Peyer's patch (tissue), 4 donors: ENCODE data around the gene LAIR1. TPM values are rescaled to one million over a fixed set of nuclear protein-coding genes. Genes with fewer than 3 reads are reported as not detected.
"Not testable (repeated sequence)": the region's sequence is repeated elsewhere in the genome, so short reads cannot be mapped to it uniquely, and the experiment has no call there.

Experiments
- DNase-seq, 3 donors: peaks; one replicate each; pipeline ENCODE4 v3.0.0-alpha.2; 2017 to 2019
- H3K27ac ChIP-seq, 4 donors: fragments of 200-600 bp; sonication (generic); one replicate each; pipeline ENCODE4 v1.5.1; 2016 to 2019
- H3K27me3 ChIP-seq, 2 donors: fragments of 200-600 bp; sonication (generic); one replicate each; pipeline ENCODE4 v1.5.1; 2019
- H3K36me3 ChIP-seq, 3 donors: fragments of 200-600 bp; sonication (generic); one replicate each; pipeline ENCODE4 v1.5.1; 2016 to 2019
- H3K4me1 ChIP-seq, 4 donors: fragments of 200-600 bp; sonication (generic); one replicate each; pipeline ENCODE4 v1.5.1; 2016 to 2019
- H3K4me3 ChIP-seq, 4 donors: fragments of 200-600 bp; sonication (generic); 1 replicate in 3 of 4; 2 replicates in 1 of 4; pipeline ENCODE4 v1.5.1; 2016 to 2019; ENCODE audit warnings: mild to moderate bottlenecking in 1 of 4
- H3K9me3 ChIP-seq, 4 donors: fragments of 200-600 bp; sonication (generic); one replicate each; pipeline ENCODE4 v1.5.1; 2016 to 2019; ENCODE audit warnings: mild to moderate bottlenecking in 1 of 4
- POLR2A ChIP-seq, 2 donors: fragments of 450-650 bp; IDR thresholded peaks; one replicate each; pipeline ENCODE4 v1.5.1; 2017; ENCODE audit warnings: antibody characterized with exemption in 2 of 2, mild to moderate bottlenecking in 2 of 2, moderate library complexity in 2 of 2
- total RNA-seq, 4 donors: library from RNA; depleted of rRNA; stranded (reverse); fragments of >200 nt; gene quantifications; one replicate each; pipeline ENCODE4 v1.1.0, GENCODE V29; 2016
- TF ChIP-seq, protein P1 (sequence below), 6 experiments: fragments of 450-650 bp in 4 of 6; fragments of 200-600 bp in 2 of 6; sonication (generic) in 1 of 6; IDR thresholded peaks; one replicate each; pipeline ENCODE4 v1.5.1; 2017 to 2019; ENCODE audit warnings: antibody characterized with exemption in 6 of 6, mild to moderate bottlenecking in 3 of 6, moderate library complexity in 1 of 6

LAIR1 gene
- total RNA-seq, 4 donors from 2014 or later: 2.6 to 51.2 (median 10.0) TPM

DNA sequence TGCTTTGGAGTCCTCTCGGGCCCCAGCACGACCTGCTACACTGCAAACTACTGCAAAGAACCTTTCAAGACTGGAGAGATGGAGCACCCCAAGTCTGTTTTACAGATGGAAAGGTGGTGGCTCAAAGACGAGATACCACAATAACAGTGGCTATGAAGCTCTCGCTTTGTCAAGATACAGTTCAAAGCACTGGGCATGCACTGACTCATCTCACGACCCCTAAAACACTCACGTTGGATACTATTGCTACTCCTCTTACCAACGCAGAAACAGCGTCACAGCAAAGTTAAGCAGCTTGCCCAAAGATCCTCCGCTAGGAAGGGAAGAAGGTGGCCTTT is 24.0 kb upstream of the LAIR1 start:
- H3K4me3 ChIP-seq: peak overlapping the region; percentile 28 to 46 (median 36)

DNA sequence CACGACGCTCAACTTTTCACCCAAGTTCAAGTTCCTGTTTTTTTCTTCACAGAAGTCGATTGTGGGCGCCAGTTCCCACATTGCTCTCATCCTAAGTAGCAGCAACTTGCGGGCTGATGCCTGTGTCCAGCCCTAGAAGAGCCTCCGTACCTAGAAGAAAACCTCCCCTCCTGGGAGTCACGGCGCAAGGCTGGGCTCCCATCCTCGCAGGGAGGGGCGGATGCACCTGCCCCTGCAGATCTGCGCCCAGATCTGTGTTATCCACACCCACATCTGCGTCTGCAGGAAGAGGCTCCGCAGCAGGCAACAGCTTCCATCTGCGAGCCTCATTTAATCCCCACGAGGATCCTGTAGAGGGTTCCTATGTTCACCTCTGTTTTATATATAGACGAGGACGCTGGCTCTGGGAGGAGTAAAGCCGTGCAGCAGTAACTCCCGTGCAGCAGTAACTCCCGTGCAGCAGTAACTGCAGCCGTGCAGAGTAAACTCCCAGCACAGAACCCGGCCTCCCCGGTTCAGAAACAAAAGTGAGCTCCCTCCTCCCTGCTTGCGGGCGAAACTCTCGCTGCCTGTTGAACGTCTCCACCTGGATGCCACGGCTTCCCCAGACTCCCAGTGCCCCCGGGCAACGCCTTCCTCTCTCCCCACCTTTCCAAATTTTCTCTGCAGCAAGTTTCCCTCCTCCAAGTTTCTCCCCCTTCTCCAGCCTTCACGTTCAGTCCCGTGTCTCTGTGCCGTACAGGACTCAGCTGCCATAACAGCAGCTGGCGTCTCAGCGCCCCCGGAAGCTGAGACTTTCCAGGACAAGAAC is 23.5 kb upstream of the LAIR1 start:
- TF ChIP-seq, protein P1, sequence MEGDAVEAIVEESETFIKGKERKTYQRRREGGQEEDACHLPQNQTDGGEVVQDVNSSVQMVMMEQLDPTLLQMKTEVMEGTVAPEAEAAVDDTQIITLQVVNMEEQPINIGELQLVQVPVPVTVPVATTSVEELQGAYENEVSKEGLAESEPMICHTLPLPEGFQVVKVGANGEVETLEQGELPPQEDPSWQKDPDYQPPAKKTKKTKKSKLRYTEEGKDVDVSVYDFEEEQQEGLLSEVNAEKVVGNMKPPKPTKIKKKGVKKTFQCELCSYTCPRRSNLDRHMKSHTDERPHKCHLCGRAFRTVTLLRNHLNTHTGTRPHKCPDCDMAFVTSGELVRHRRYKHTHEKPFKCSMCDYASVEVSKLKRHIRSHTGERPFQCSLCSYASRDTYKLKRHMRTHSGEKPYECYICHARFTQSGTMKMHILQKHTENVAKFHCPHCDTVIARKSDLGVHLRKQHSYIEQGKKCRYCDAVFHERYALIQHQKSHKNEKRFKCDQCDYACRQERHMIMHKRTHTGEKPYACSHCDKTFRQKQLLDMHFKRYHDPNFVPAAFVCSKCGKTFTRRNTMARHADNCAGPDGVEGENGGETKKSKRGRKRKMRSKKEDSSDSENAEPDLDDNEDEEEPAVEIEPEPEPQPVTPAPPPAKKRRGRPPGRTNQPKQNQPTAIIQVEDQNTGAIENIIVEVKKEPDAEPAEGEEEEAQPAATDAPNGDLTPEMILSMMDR (IDR thresholded peaks at IDR 0.05): no peak
- TF ChIP-seq POLR2A (IDR thresholded peaks at IDR 0.05): no peak
- peak overlapping the region; percentile 43 to 84 (median 56) for H3K27ac ChIP-seq

More for the DNA sequence above, 24.0 kb upstream of the LAIR1 start:
- TF ChIP-seq, protein P1 (IDR thresholded peaks at IDR 0.05): no peak
- TF ChIP-seq POLR2A (IDR thresholded peaks at IDR 0.05): no peak
- Histone ChIP-seq H3K27me3 (no peaks in the 10 kb centered on the region), H3K36me3 (no peaks in the 10 kb centered on the region), H3K9me3 (no peaks in the 10 kb centered on the region), H3K4me1 (peaks cover 0 to 9% (median 4%) of the 10 kb centered on the region in 4 donors), H3K27ac (peak overlapping the region; percentile 43 to 84 (median 56))
- DNase-seq: no peak

DNA sequence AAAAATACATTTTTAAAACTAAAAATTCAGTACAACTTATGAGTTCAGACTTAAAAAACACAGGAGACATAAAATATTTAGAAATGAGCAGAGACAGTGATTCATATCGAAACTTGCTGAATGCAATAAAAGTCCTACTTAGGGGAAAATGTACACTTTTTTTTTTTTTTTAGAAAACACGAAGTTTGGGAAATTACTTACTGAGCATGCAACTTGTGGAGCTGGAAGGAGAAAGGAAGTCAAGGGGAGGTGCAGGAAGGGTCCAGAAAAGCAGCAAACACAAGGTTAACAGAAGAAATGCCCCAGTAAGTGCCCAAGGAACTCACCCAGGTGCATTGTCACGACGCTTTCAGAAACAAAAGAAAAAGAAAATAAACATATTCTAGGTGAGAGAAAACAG is 18.6 kb upstream of the LAIR1 start:
- TF ChIP-seq POLR2A (IDR thresholded peaks at IDR 0.05): no peak
- TF ChIP-seq, protein P1 (IDR thresholded peaks at IDR 0.05): no peak
- no peak for DNase-seq
- peaks cover 0 to 5% (median 0%) of the 10 kb centered on the region in 4 donors for H3K4me1 ChIP-seq

More for the DNA sequence above, 23.5 kb upstream of the LAIR1 start:
- Histone ChIP-seq H3K9me3 (no peaks in the 10 kb centered on the region), H3K4me1 (peaks cover 0 to 9% (median 4%) of the 10 kb centered on the region in 4 donors), H3K27me3 (no peaks in the 10 kb centered on the region), H3K36me3 (no peaks in the 10 kb centered on the region), H3K4me3 (peak overlapping the region; percentile 28 to 46 (median 36))
- DNase-seq: peak; percentile 51 to 68 (median 63)

DNA sequence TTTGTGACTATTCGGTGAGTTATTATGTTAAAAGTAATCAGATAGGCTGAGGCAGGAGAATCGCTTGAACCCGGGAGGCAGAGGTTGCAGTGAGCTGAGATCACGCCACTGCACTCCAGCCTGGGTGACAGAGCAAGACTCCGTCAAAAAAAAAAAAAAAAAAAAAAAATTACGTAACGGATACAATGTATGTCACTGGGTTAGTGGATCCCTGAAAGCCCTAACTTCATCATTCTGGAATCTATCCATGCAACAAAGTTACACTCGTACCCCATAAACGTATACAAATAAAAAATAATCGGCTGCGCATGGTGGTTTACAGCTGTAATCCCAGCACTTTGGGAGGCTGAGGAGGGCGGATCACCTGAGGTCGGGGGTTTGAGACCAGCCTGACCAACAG is 17.3 kb upstream of the LAIR1 start:
- H3K4me1 ChIP-seq, H3K27ac ChIP-seq, H3K4me3 ChIP-seq, H3K9me3 ChIP-seq, H3K27me3 ChIP-seq, DNase-seq, H3K36me3 ChIP-seq: not testable (repeated sequence)

More for the DNA sequence above, 18.6 kb upstream of the LAIR1 start:
- no peak overlapping the region for H3K4me3 ChIP-seq
- no peaks in the 10 kb centered on the region for H3K36me3 ChIP-seq
- H3K27ac ChIP-seq: no peak overlapping the region
- no peaks in the 10 kb centered on the region for H3K27me3 ChIP-seq
- H3K9me3 ChIP-seq: no peaks in the 10 kb centered on the region

DNA sequence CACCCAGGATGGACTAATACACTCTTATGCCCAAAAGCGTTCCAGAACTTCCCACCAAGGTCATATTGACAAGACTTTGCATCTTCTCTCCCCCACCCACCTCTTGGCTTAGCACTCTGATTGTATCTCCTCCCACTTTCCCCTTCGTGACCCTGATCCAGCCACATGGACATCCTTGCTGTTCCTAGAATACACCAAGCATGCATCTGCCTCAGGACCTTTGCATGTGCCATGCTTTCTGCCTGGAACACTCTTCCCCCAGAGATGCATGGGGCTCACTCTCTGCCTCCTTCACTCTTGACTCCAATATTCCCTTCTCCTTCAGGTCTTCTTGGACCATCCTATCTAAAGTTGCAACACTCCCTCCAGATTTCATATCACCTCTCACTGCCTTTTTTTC is 16.2 kb upstream of the LAIR1 start:
- no peaks in the 10 kb centered on the region for H3K36me3 ChIP-seq
- H3K4me3 ChIP-seq: no peak overlapping the region
- TF ChIP-seq POLR2A (IDR thresholded peaks at IDR 0.05): no peak
- TF ChIP-seq, protein P1 (IDR thresholded peaks at IDR 0.05): no peak
- H3K9me3 ChIP-seq: no peaks in the 10 kb centered on the region
- H3K4me1 ChIP-seq: peaks cover 0 to 5% (median 0%) of the 10 kb centered on the region in 4 donors
- no peak overlapping the region for H3K27ac ChIP-seq
- DNase-seq: no peak
- no peaks in the 10 kb centered on the region for H3K27me3 ChIP-seq

DNA sequence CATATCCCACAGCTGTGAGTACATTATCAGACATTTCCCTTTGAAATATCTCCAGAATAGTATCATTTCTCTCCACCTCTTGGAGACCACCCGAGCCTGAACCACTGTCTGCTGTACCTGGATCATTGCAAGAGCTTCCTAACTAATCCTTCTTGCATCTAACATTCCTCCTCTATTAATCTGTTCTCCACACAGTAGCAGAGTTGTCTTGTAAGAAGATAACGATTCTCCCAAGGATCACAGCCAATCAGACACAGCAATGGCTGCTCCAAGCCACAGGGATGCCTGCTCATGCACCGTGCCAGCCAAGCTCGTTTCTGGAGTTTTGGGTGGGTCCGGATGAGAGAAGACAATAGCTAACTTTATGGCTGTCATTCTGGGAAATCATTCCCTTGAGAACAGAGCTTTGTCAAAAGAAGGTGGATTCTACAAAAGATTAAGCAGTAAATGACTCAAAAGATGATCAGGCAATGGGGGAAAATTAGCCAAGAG is 14.5 kb upstream of the LAIR1 start:
- no peaks in the 10 kb centered on the region for H3K27me3 ChIP-seq
- H3K9me3 ChIP-seq: no peaks in the 10 kb centered on the region
- H3K36me3 ChIP-seq: no peaks in the 10 kb centered on the region
- DNase-seq: no peak
- peak overlapping the region in 3 of 4 donors; percentile 25 to 70 (median 69) for H3K27ac ChIP-seq
- TF ChIP-seq, protein P1 (IDR thresholded peaks at IDR 0.05): no peak
- TF ChIP-seq POLR2A (IDR thresholded peaks at IDR 0.05): no peak
- H3K4me1 ChIP-seq: peaks cover 0 to 5% (median 0%) of the 10 kb centered on the region in 4 donors
- H3K4me3 ChIP-seq: no peak overlapping the region
